ENCODE measurements around the gene LRAT. TPM values are rescaled to one million over a fixed set of nuclear protein-coding genes. Genes with fewer than 3 reads are reported as not detected.

The LRAT gene
- total and polyA plus RNA-seq, 2 experiments from 2014 or later, result 2.5 to 12.6 TPM

DNA sequence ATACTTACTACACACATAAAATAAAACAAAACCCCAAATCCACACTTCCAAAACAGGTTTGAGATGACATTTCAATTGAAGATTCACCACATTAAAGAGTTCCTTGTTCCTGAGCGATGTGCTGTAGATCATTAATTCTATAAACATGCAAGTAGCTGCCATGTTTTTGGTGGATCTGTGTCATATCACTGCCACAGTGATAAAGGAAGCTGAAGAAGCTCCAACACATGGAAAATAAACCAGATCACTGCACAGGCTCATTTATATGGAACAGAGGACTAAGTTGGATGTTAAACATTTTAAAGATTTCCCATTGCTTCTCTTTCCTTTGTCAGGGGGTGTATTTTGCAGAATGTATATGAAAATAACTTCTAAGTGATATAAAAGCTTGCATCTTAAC is 34.5 kb downstream of the LRAT start:
- no peak for TF ChIP-seq CTCF (IDR thresholded peaks at IDR 0.05; ENCODE audit: low read depth, low read length)
- Histone ChIP-seq H3K27me3 (no peaks in the 10 kb centered on the region), H3K36me3 (no peaks in the 10 kb centered on the region), H3K9me3 (ENCODE audit: low read depth) (no peaks in the 10 kb centered on the region), H3K4me3 (no peak overlapping the region), H3K27ac (no peak overlapping the region), H3K4me1 (ENCODE audit: low read depth) (peaks cover 5% of the 10 kb centered on the region)
- no peak for DNase-seq (ENCODE audit: low read depth in 1 of 2, low spot score in 1 of 2)

DNA sequence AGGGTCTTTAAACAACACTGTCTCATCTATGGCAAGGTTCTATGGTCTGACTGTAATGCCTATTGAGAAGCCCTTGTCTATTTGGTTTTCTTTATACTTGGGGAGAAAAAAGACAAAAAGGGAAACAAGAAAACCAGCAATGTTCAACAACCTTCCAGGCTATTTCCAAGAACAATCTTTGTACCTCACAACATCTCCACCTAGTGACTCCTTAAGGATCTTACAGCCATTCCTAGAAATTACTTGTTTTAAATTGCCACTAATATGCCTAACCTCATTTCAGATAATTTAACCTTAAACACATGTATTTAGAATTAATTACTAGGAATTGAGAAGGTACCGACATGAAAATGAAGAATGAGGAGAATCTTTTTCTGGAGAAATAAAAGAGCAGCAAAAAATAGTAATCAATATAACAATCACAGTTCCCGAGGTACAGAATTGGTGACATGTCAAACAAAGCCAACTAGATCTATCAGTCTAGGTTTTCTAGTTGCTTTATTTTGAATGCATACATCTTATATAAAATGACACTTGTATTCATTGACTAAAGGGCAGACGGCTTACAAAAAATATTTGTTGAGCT is 35.7 kb downstream of the LRAT start:
- no peaks in the 10 kb centered on the region for H3K36me3 ChIP-seq
- DNase-seq (ENCODE audit: low read depth in 1 of 2, low spot score in 1 of 2), result peak; percentile 52 to 57
- no peaks in the 10 kb centered on the region for H3K27me3 ChIP-seq
- TF ChIP-seq CTCF (IDR thresholded peaks at IDR 0.05; ENCODE audit: low read depth, low read length), result peak; percentile 69
- peaks cover 5% of the 10 kb centered on the region for H3K4me1 ChIP-seq (ENCODE audit: low read depth)
- H3K27ac ChIP-seq, result no peak overlapping the region
- H3K4me3 ChIP-seq, result no peak overlapping the region
- no peaks in the 10 kb centered on the region for H3K9me3 ChIP-seq (ENCODE audit: low read depth)

GRCh38 chr4:154781126-154781982 is 37.6 kb downstream of the LRAT start, which contains the start of gene RBM46:
RBM46 (plus strand) TSS chr4:154781272; CDS start chr4:154796753, 15,481 bp downstream.
- H3K36me3 ChIP-seq, result no peaks in the 10 kb centered on the region
- DNase-seq (ENCODE audit: low read depth in 1 of 2, low spot score in 1 of 2), result peak in 1 of 2 donors; percentile 11
- H3K9me3 ChIP-seq (ENCODE audit: low read depth), result no peaks in the 10 kb centered on the region
- no peak for TF ChIP-seq CTCF (IDR thresholded peaks at IDR 0.05; ENCODE audit: low read depth, low read length)
- no peaks in the 10 kb centered on the region for H3K27me3 ChIP-seq
- no peak within 1 kb of the TSS for H3K27ac ChIP-seq
- H3K4me3 ChIP-seq, result no peak within 1 kb of the TSS
- H3K4me1 ChIP-seq (ENCODE audit: low read depth), result peaks cover 5% of the 10 kb centered on the region

- Histone ChIP-seq H3K9me3 (ENCODE audit: low read depth) (no peaks in the 10 kb centered on the region), H3K4me3 (no peak overlapping the region), H3K36me3 (no peaks in the 10 kb centered on the region), H3K4me1 (ENCODE audit: low read depth) (peaks cover 5% of the 10 kb centered on the region), H3K27ac (no peak overlapping the region), H3K27me3 (no peaks in the 10 kb centered on the region)
- DNase-seq (ENCODE audit: low read depth in 1 of 2, low spot score in 1 of 2), result no peak
- TF ChIP-seq CTCF (IDR thresholded peaks at IDR 0.05; ENCODE audit: low read depth, low read length), result no peak
Measured at GRCh38 chr4:154781983-154782293, 38.1 kb downstream of the LRAT start.

Other genes with a start within 250 kb of the LRAT start
- gene PLRG1, start 193.6 kb upstream of the LRAT start, total RNA-seq, result 25.6 and 27.6 TPM in 2 replicates
- 61.6 and 84.1 TPM in 2 replicates for gene PLRG1, start 193.6 kb upstream of the LRAT start, polyA plus RNA-seq
- gene FGB, start 181.0 kb upstream of the LRAT start, total RNA-seq, result 0.48 and 1.9 TPM in 2 replicates
- gene FGB, start 181.0 kb upstream of the LRAT start, polyA plus RNA-seq, result 0.99 TPM in 1 of 2 replicates, not detected in the other
- gene FGA, start 153.3 kb upstream of the LRAT start, total RNA-seq, result not detected in 2 replicates
- gene FGA, start 153.3 kb upstream of the LRAT start, polyA plus RNA-seq, result 0.31 TPM in 1 of 2 replicates, not detected in the other
- gene FGG, start 131.3 kb upstream of the LRAT start, total RNA-seq, result not detected in 2 replicates
- gene FGG, start 131.3 kb upstream of the LRAT start, polyA plus RNA-seq, result 0.68 TPM in 1 of 2 replicates, not detected in the other
- gene RBM46, start 37.3 kb downstream of the LRAT start, total RNA-seq, result 0.11 and 0.33 TPM in 2 replicates
- gene RBM46, start 37.3 kb downstream of the LRAT start, polyA plus RNA-seq, result 0.24 and 0.75 TPM in 2 replicates

Data from cardiac muscle cell (in vitro differentiated cells and primary cell).